Measurements from ENCODE around the gene COQ2. TPM values are rescaled to one million over a fixed set of nuclear protein-coding genes. Genes with fewer than 3 reads are reported as not detected.

COQ2 gene
- total RNA-seq, 2 experiments from 2014 or later, result 12.1 to 14.4 TPM

DNA sequence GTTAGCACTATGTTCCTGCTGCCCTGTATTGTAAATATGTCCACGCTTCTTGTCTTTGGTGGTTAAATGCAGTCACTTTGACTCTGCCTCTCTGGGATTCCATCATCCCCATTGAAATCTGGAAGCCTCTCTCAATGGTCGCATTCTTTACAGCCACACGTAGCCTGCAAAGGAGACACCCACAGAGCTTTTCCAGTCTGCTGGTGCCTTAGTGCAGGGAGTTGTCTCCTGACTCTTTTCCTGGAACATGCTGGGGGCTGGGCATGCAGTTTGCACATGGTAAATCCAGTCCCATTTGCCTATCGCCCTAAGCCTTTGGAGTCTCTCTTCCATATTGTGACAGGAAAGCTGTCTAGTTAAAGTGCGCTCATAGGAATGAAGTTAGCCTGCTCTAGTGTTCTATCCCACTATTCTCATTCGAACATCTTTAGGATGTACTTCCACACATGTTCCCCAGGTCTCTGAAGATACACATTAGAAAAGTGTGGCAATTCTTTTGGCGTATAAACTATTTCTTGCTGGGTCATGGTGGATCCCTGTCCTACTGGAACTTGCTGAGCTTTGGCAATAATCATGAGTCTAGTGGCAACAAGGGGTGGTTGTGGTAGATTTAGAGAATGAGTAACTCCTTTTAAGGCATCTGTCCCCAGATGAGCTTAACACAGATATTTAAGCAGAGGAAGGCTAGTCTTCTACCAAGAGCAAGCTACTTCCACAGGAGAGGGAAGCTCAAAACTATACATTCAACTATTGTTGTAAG is 33.7 kb downstream of the COQ2 start:
- no peak for TF ChIP-seq EZH2phosphoT487 (IDR thresholded peaks at IDR 0.05; ENCODE audit: borderline replicate concordance, low read depth, low read length)
- BruUV-seq (replicated peaks), result no TSS peak
- no peak overlapping the region for H3K27ac ChIP-seq (ENCODE audit: low read depth, low read length, poor library complexity, severe bottlenecking)
- no peaks in the 10 kb centered on the region for H3K9me3 ChIP-seq (ENCODE audit: low read length)
- CTCF ChIA-PET (ENCODE audit: unreplicated experiment), result interaction anchor here (0.5 to 1.0 kb wide), 2 partner anchors 9 to 453 kb away, joined by 3 to 6 read pairs; no protein-coding TSS in a partner anchor
- intact Hi-C loops (cut with micrococcal nuclease; ENCODE audit: unreplicated experiment), result no loop called here
- DNase-seq (ENCODE audit: low spot score), result no peak
- no peaks in the 10 kb centered on the region for H4K20me1 ChIP-seq (ENCODE audit: insufficient read depth, low read length)
- no peak overlapping the region for H3K4me3 ChIP-seq (ENCODE audit: low read depth, low read length, poor library complexity, severe bottlenecking)
- H3K79me2 ChIP-seq (ENCODE audit: insufficient read depth, low read depth, low read length), result no peaks in the 10 kb centered on the region
- POLR2A ChIA-PET, result interaction anchor here (0.8 to 1.5 kb wide), 8 partner anchors 9 to 175 kb away, joined by 3 to 6 read pairs (median 4); no protein-coding TSS in a partner anchor
- no peaks in the 10 kb centered on the region for H3K9me2 ChIP-seq (ENCODE audit: insufficient read depth, low read length)
- H2AFZ ChIP-seq (ENCODE audit: low read length), result no peak overlapping the region
- no peak overlapping the region for H3K4me2 ChIP-seq (ENCODE audit: low read length)
- peaks cover 26% of the 10 kb centered on the region for H3K4me1 ChIP-seq (ENCODE audit: insufficient read depth, low read length, poor library complexity, severe bottlenecking)
- H3K36me3 ChIP-seq (ENCODE audit: insufficient read depth, low read length), result no peaks in the 10 kb centered on the region; the same call in 1 of the 2 replicates

DNA sequence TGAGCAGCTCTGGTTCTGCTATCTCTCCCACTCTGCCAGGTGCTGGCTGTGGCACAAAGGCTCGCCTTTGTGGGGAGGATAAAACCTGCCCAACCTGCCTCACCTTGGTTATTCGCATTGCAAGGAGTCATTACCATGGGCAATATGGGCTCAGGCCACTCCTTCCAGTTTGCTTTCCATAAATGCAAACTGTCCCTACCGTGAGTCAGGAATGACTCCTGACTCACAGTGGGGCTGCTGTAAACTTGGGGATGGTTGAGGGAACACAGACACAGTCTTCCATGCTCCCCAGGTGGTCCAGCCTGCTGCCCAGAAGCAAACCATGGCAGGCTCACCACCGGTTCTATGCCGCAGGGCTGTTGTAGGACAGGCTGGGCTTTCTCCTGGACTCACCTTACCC is 36.1 kb downstream of the COQ2 start:
- H3K4me1 ChIP-seq (ENCODE audit: insufficient read depth, low read length, poor library complexity, severe bottlenecking), result peaks cover 13% of the 10 kb centered on the region
- CTCF ChIA-PET (ENCODE audit: unreplicated experiment), result no interaction called here

More for the DNA sequence above, 36.1 kb downstream of the COQ2 start:
- Histone ChIP-seq H3K4me2 (ENCODE audit: low read length) (no peak overlapping the region), H3K36me3 (ENCODE audit: insufficient read depth, low read length) (no peaks in the 10 kb centered on the region; the same call in 1 of the 2 replicates), H4K20me1 (ENCODE audit: insufficient read depth, low read length) (no peaks in the 10 kb centered on the region), H2AFZ (ENCODE audit: low read length) (no peak overlapping the region), H3K9me2 (ENCODE audit: insufficient read depth, low read length) (no peaks in the 10 kb centered on the region), H3K79me2 (ENCODE audit: insufficient read depth, low read depth, low read length) (no peaks in the 10 kb centered on the region), H3K4me3 (ENCODE audit: low read depth, low read length, poor library complexity, severe bottlenecking) (no peak overlapping the region), H3K27ac (ENCODE audit: low read depth, low read length, poor library complexity, severe bottlenecking) (no peak overlapping the region), H3K9me3 (ENCODE audit: low read length) (no peaks in the 10 kb centered on the region)
- DNase-seq (ENCODE audit: low spot score), result no peak
- BruUV-seq (replicated peaks), result no TSS peak
- TF ChIP-seq EZH2phosphoT487 (IDR thresholded peaks at IDR 0.05; ENCODE audit: borderline replicate concordance, low read depth, low read length), result no peak
- TF ChIP-seq, protein P1, sequence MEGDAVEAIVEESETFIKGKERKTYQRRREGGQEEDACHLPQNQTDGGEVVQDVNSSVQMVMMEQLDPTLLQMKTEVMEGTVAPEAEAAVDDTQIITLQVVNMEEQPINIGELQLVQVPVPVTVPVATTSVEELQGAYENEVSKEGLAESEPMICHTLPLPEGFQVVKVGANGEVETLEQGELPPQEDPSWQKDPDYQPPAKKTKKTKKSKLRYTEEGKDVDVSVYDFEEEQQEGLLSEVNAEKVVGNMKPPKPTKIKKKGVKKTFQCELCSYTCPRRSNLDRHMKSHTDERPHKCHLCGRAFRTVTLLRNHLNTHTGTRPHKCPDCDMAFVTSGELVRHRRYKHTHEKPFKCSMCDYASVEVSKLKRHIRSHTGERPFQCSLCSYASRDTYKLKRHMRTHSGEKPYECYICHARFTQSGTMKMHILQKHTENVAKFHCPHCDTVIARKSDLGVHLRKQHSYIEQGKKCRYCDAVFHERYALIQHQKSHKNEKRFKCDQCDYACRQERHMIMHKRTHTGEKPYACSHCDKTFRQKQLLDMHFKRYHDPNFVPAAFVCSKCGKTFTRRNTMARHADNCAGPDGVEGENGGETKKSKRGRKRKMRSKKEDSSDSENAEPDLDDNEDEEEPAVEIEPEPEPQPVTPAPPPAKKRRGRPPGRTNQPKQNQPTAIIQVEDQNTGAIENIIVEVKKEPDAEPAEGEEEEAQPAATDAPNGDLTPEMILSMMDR (conservative IDR thresholded peaks at IDR 0.05; ENCODE audit: low read length), result no peak
- intact Hi-C loops (cut with micrococcal nuclease; ENCODE audit: unreplicated experiment), result no loop called here
- POLR2A ChIA-PET, result interaction anchor here (1.1 kb wide), 1 partner anchor 36 kb away, joined by 3 read pairs; the partner anchor contains the start of gene COQ2
